Measurements from ENCODE around the gene TAF1A. TPM values are rescaled to one million over a fixed set of nuclear protein-coding genes. Genes with fewer than 3 reads are reported as not detected.

TAF1A gene
- total and polyA plus RNA-seq, 4 donors = 1.1 to 5.2 (median 2.9) TPM

- WGBS = 47% methylated on average over 7 of the region's 7 CpGs
- Histone ChIP-seq H3K4me1 (ENCODE audit: control insufficient read depth in 4 of 4, insufficient read depth in 4 of 4, low read length in 3 of 4) (peaks cover 0 to 23% (median 15%) of the 10 kb centered on the region in 4 donors), H3K9ac (ENCODE audit: low read depth in 1 of 2, low read length in 2 of 2) (no peak overlapping the region), H3K27me3 (ENCODE audit: control insufficient read depth in 4 of 4, insufficient read depth in 4 of 4, low read length in 3 of 4) (no peaks in the 10 kb centered on the region), H3K36me3 (ENCODE audit: control insufficient read depth in 4 of 4, insufficient read depth in 3 of 4, low read depth in 1 of 4, low read length in 3 of 4) (peaks cover 0 to 25% (median 16%) of the 10 kb centered on the region in 4 donors), H3K9me3 (ENCODE audit: control insufficient read depth in 4 of 4, low read length in 3 of 4) (no peaks in the 10 kb centered on the region), H3K27ac (ENCODE audit: low read depth in 1 of 2, low read length in 2 of 2) (peak overlapping the region in 1 of 2 donors; percentile 13), H3K4me3 (ENCODE audit: low read depth in 1 of 3, low read length in 3 of 3) (no peak overlapping the region)
- DNase-seq (ENCODE audit: low spot score) = peak; percentile 68
- no peak for TF ChIP-seq ZBTB33 (IDR thresholded peaks at IDR 0.05)
- no peak for TF ChIP-seq EGR1 (IDR thresholded peaks at IDR 0.05; ENCODE audit: low read depth in 2 of 2)
- no peak for TF ChIP-seq REST (IDR thresholded peaks at IDR 0.05)
- TF ChIP-seq RAD21 (IDR thresholded peaks at IDR 0.05) = peak; percentile 96 to 97
- peak in 1 of 2 donors; percentile 4 for TF ChIP-seq HNF4A (conservative IDR thresholded peaks at IDR 0.05)
- TF ChIP-seq MAX (IDR thresholded peaks at IDR 0.05) = peak; percentile 41
- peak; percentile 90 for TF ChIP-seq CTCF (IDR thresholded peaks at IDR 0.05; ENCODE audit: low read depth, low read length, missing input control)
These were observed 44.7 kb upstream of the TAF1A start for GRCh38 chr1:222634180-222635013.

GRCh38 chr1:222632749-222633148 lies 43.0 kb upstream of the TAF1A start:
- TF ChIP-seq ZBTB33 (IDR thresholded peaks at IDR 0.05) = no peak
- peak; percentile 78 for TF ChIP-seq FOXA2 (IDR thresholded peaks at IDR 0.05)
- TF ChIP-seq HNF4A (conservative IDR thresholded peaks at IDR 0.05) = peak; percentile 32 to 57
- no peak for TF ChIP-seq MAX (IDR thresholded peaks at IDR 0.05)
- TF ChIP-seq YY1 (IDR thresholded peaks at IDR 0.05) = no peak
- TF ChIP-seq RAD21 (IDR thresholded peaks at IDR 0.05) = peak in 1 of 2 donors; percentile 33
- no peak for TF ChIP-seq ATF3 (IDR thresholded peaks at IDR 0.05)
- peak in 1 of 2 donors; percentile 24 for TF ChIP-seq RXRA (IDR thresholded peaks at IDR 0.05)
- TF ChIP-seq FOXA1 (IDR thresholded peaks at IDR 0.05) = peak; percentile 32
- no peak for TF ChIP-seq NR2F2 (IDR thresholded peaks at IDR 0.05)
- Histone ChIP-seq H3K4me3 (ENCODE audit: low read depth in 1 of 3, low read length in 3 of 3) (no peak overlapping the region), H3K9me3 (ENCODE audit: control insufficient read depth in 4 of 4, low read length in 3 of 4) (no peaks in the 10 kb centered on the region), H3K36me3 (ENCODE audit: control insufficient read depth in 4 of 4, insufficient read depth in 3 of 4, low read depth in 1 of 4, low read length in 3 of 4) (peaks cover 2 to 33% (median 25%) of the 10 kb centered on the region in 4 donors), H3K27ac (ENCODE audit: low read depth in 1 of 2, low read length in 2 of 2) (peak overlapping the region; percentile 23 to 32), H3K4me1 (ENCODE audit: control insufficient read depth in 4 of 4, insufficient read depth in 4 of 4, low read length in 3 of 4) (peaks cover 0 to 23% (median 15%) of the 10 kb centered on the region in 4 donors), H3K9ac (ENCODE audit: low read depth in 1 of 2, low read length in 2 of 2) (no peak overlapping the region), H3K27me3 (ENCODE audit: control insufficient read depth in 4 of 4, insufficient read depth in 4 of 4, low read length in 3 of 4) (no peaks in the 10 kb centered on the region)
- WGBS = 39% methylated on average over 2 of the region's 2 CpGs
- DNase-seq (ENCODE audit: low spot score) = no peak
